RPMI8226 (cell line): ENCODE data around the gene ELMO1.

ENCODE experiments used
- DNase-seq: peaks from one replicate; pipeline ENCODE4 v3.0.0-alpha.2; 2015

ELMO1 gene

DNA sequence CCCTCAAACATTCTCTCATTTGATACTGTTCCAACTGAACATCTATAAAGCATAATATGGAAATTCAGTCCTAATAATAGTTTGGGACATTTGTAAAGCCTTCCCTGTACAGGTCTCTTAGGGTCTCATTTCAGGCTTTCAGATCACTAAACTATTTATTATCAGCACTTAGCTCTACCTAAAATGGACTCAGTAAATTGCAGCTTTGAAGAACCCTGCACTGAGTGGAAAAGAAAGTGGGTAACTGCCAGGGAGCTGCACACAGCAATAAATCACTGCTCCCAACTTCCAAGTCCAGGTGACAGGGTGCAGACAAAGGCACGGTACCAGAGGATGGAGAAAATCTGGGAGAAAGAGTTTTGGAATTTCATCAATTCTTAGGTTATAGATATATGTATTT is 559.5 kb downstream of the ELMO1 start:
- DNase-seq, result no peak

- DNase-seq, result no peak
These were observed 560.7 kb downstream of the ELMO1 start for GRCh38 chr7:36887969-36888368.

GRCh38 chr7:36887233-36887632 is 561.4 kb downstream of the ELMO1 start:
- no peak for DNase-seq

DNA sequence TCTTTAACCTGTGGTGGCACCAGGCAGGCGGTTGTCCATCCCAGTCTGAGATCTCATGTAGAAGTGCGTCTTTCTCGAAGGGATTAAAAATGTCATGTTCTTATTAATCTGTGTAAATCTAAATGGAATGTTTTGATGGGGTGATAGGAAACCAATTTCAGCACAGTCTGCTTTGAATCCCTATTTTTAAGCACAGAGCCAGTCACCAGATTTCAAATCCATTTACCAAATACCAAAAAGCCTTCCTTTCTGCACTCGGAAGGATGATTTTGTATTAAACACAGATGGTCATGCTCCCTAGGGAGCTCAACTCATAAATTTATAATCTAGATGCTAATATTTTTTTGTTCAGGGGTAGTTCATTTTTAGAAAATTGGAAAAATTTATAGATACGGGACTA is 563.8 kb downstream of the ELMO1 start:
- no peak for DNase-seq

- DNase-seq, result no peak
These were observed 564.3 kb downstream of the ELMO1 start for GRCh38 chr7:36884351-36884750.

DNA sequence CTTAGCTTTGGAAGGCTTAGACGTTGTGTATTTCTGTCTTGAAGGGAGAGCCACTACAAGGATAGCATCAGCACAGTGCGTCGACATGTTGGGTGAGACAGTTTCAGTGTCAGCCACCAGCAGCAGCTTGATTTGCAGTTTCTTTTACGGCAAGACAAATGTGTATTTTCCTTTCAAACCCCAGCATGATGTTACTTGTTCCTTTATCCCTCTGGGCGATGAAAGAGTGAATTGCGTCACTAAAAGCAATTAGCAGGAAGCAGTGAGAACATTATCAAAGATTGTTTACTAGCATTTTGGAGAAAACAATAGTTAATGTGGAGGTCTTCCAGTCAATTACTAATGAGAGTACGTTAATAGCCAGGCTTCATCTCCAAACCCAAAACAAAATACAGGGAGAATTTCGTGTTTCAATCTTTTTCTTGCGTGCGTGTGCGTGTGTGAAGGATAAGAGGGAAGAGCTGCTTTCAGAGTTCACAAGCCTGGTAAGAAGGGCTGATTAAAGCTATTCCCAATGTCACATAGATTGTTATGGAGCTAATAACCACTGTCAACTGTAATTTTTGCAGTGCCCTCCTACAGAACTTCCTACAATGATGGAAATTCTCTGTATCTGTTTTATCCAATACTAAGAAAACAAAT is 567.3 kb downstream of the ELMO1 start:
- DNase-seq, result no peak

- no peak for DNase-seq
These were observed 568.6 kb downstream of the ELMO1 start for GRCh38 chr7:36880108-36880507.

GRCh38 chr7:36879021-36879420 is 569.6 kb downstream of the ELMO1 start:
- no peak for DNase-seq

GRCh38 chr7:36878288-36878687 is 570.4 kb downstream of the ELMO1 start:
- no peak for DNase-seq

DNA sequence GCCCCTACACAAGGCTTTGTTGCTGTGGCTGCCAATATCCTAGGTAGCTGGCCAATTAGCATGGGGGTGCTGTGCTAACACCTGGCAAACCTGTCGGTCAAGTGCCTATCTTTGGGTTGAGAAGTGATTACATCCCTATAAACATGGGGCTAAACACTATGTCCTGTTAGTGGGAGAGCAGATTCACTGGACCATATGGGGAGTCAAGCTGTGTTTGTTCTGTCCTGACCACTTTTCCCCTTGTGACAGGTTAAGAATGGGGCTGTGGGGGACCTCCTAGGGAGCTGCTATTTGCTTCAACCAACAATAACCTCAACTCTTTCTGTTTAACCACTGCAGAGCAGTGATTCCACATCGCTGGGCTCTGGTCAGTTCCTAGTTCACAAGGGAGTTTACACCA is 572.9 kb downstream of the ELMO1 start:
- DNase-seq, result no peak

DNA sequence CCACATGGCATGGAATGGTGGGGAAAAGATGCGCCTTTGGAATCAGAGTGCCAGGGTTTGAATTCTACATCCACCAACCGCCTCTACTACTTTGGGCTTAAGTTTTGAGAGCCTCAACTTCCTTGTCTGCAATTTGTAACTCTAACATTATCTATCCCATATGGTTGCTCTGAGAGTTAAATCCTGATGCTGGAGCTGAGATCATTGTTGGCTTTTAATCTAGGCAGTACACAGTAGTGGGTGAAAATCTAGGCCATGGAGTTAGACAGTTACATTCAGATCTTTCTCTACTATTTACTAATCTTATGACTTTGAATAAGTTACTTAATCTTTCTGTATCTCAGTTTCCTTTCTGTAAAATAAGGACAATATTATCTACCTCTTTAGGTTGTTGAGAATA is 574.6 kb downstream of the ELMO1 start:
- no peak for DNase-seq

DNA sequence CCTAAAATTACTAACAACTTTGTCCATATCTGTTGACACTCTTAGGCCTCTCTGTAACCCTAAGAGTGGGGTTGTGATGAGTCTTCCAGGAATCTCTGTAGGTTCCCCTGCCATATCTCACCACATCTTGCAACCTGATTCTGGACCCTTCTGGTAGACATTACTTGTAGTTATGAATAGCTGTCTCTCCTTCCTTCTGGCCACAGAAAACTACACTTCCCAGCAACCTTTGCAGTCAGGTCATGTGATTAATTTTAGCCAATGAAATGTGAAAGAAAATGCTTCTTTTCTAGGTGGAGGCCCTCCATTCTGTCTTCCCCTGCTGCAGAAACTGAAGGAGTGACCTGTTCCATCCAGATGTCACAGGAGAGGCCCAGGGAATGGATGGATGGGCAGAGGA is 576.8 kb downstream of the ELMO1 start:
- no peak for DNase-seq

GRCh38 chr7:36871355-36871738 is 577.3 kb downstream of the ELMO1 start:
- no peak for DNase-seq

DNA sequence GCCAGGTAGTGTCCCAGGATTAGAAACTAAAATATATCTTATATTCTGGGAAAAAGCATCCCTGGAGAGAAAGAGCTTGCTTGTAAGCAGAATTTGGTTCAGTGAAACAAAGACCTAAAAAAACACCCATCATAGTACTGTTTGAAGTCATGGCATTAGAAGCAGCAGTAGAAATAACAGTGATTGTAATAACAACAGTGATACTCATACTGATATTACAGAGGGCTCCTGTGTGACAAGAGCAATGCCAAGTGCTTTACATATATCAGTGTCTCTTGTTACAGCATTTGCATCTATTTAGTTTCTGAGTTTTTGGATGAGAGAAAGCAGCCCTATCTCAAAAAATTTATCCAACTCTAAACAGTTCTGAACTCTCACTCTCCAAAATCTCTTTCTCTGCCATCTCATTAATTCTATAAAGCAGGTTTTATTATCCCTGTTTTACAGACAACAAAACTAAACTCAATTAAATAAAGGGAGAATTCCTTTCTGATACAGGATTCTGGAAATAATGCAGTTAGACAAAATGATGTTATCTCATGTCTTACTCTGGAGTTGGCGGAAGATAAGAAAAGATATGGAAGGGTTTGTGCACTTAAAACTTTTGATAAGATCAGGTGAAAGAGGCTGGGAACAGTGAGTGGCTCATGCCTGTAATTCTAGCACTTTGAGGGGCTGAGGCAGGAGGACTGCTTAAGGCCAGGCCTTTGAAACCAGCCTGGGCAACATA is 577.9 kb downstream of the ELMO1 start:
- DNase-seq, result no peak

- DNase-seq, result no peak
These were observed 579.8 kb downstream of the ELMO1 start for GRCh38 chr7:36868727-36869411.

DNA sequence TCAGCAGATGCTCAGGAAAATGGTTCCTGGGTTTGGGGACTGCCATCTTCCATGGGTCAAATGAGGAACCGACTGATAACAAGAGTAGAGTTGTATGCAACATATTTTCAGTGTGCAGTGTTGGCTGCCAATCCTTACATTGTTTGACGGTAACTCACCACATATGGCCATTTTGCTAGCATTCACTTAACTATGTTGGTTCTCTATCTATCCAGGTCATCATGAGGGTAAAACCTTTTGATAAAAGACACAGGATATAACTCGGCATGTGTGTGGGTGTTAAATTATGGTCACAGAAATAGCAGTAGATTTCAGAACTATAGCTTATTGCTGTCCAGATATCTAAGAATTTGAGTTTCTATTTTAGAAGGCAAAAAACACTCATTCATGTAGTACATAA is 583.6 kb downstream of the ELMO1 start:
- DNase-seq, result no peak

DNA sequence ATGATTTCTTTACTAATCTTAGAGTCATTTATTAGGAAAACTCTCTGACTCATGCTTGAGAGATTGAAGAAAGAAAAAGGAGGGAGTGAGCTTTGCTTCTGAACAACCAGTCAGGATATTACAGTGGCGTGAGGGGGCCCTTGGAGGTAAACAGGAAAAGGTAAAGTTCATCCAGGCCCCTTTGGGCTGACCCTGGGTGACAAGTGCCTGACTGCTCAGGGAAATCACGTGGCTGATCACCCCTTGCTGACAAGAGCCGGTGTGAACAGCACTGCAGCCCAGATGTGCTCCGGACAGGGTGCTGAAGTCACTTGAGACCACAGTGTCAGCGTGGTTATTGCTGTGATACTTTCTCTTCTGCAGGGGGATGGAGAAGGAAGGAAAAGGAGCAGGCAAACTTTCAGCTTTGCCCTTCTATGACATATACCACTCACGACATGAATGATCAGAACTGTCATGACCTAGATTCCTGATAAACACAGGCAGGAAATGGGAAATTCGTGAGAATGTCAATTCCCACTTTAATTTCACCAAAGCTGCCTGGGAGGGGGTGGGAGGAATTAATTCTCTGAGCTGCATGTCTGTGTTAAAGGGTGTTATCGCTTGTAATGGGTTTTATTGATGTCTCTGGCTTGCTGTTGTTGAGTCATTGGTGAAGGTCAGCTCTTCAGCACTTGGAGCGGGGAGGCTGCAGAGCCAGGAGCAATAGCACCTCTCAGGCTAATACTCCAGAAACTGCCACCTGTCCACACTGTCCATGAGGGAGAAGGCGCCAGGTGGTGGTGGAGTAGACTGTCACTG is 584.6 kb downstream of the ELMO1 start:
- no peak for DNase-seq

DNA sequence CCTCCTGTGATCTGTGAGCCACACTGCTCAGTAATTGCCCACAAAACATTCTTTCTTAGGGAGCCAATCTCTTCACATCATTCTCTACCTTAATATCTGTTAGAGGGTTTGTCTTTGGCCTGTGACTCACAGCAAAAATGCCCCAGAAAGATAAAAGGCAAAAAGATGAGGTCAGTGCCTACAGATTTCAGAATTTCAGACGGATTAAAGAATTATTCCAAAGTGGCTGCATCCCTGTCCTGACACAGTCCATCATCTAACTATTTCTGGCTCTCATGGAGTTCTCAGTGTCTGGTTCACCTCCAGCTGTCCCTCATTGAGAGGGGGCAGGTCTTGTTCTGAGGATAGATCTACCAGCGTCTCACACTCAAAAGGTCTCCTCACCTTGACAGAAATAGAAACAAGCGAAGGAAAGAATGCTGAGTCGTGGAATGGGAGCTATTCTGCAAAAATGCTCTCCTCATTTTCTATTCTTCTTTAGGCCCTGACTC is 585.8 kb downstream of the ELMO1 start:
- no peak for DNase-seq

- no peak for DNase-seq
These were observed 587.0 kb downstream of the ELMO1 start for GRCh38 chr7:36861656-36862055.

DNA sequence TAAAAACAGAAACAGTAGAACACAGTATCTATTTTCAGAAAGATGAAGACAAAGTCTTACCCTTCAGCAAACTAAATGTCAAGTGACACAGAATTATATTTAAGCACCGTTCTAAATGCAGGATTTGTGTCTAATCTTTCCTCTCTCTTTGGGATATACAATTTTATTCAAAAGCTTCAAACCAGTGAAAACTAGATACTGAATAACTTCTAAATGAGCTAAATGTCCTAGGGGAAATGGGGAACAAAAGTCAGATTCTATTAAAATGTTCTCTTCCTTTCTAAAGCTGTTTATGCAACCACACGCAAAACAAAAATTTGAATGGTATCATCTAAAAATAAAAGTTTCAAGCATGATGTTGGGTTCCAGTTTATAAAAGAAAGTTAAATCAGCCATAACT is 588.0 kb downstream of the ELMO1 start:
- DNase-seq, result no peak

DNA sequence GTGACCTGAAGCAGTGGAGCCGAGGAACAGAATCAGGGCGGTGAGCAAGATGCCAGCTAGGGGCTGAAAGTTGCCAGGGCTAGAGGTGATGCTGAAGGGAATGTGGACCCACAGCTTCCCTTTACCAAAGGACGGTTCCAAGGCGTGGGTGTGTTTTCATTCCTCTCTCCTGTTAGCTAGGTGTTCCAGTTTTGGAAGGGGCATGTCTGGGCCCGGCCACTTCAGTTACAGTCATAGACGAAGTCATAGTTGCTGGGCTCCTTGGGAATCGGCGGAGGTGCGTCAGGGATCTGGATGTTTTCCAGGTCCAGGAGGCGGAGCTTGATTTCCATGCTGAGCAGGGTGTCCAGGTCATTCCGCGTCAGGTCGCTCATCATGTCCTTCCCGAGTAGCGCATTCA is 593.3 kb downstream of the ELMO1 start:
- DNase-seq, result no peak

DNA sequence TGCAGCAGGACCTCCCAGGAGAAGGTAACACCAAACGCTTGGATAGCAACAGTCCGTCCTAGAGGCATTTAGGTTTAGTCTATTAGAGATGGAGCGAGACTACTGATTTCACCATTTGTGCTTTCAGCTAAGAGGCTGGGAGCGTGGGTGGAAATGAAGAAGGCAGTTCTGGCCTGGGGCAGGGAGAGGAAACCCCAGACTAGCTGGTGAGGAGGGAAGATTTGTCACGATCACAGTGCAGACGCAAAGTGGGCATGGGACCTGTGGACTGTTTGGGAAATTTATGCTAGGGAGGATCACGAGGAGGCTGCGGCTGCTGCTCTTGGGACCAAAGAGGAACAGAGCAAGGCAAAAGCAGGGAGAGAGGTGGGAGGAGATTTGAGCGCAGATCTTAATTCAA is 594.0 kb downstream of the ELMO1 start:
- no peak for DNase-seq

DNA sequence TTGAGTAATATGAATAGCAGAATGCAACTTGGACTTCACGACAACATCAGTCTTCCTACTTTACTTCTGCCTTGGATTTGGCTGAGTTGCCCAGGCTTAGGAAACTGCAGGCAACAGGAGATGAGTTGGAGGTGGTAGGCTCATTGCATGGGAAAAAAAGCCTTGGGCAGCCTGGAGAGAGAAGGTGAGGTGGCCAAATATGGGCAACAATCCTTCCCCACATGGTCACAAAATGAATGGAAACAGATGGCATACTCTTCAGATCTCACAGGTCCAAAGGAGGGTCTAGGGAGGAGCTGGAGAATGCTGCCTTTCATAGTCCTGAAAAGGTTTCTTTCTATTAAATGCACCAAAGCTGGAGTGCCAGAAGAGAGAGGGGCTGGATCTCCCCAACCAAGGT is 595.7 kb downstream of the ELMO1 start:
- no peak for DNase-seq
